ENCODE measurements around the gene FPR2.

The FPR2 gene

DNA sequence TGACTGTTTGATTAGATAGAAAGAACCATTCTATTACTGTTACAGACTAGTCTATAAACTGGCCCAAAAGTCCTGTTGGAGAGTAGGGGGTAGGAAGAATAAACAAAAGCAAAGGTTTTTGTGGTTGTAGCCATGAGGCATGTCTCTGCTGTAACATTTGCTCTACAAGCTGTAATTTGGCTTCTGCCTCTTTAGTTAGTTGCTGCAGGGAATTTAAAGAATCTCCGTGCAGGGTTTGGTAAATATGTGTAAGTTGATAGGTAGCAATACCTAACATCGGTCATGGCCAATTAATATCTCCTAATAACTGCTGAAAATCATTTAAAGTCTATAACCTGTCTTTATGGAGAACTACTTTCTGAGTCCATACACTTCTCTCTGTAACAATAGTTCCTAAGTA, 46.9 kb downstream of the FPR2 start:
- DNase-seq: no peak

- DNase-seq: no peak
Measured at GRCh38 chr19:51808333-51808986, 47.5 kb downstream of the FPR2 start.

- no peak for DNase-seq
Measured at GRCh38 chr19:51809787-51810186, 48.8 kb downstream of the FPR2 start.

DNA sequence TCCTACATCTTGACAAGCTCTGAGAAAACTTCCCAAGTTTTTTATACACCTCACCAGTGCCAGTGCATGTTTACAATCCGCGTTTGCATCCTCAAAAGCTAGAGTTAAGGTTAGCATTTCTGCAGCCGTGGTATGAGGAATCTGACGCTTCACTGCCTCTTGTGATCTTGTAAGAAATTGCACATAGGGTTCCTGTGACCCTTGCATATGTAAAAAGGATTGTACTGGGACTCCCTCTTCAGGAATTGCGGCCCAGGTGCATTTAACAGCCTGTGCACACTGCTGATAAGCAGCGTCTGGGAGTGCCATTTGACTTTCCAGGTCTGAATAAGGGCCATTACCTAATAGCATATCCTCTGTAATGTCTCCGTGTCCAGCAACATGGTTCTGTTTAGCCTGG, 49.2 kb downstream of the FPR2 start:
- DNase-seq: no peak

DNA sequence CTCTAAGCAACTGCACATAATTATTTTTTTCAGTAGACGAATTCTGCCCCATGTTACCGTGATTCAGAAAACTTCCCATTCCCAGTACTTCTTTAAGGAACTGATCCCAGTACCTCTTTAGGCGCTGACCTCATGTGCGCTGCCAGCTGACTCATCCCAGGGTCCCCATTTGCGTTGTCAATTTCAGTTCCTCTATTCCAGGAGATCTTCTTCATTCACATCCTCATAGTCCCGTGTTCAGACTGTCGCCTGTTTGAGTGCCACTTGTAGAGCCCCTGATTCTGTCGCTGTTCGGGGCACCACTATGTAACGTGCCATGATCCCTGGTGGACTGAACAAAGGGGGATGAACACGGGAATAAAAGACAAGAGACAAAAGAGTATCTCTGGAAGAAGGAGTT, 50.4 kb downstream of the FPR2 start:
- no peak for DNase-seq

DNA sequence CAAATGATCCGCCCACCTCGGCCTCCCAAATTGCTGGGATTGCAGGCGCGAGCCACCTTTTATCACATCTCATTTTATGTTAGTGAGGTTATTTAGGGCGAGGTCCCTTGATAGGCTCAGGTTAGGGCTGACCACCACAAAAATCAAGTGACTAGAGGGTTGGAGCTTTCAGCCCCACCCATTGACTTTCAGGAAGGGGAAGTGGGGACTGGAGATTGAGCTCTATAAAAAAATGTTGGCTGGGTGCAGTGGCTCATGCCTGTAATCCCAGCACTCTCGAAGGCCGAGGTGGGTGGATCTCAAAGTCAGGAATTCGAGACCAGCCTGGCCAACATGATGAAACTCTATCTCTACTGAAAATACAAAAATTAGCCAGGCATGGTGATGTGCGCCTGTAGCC, 54.1 kb downstream of the FPR2 start:
- no peak for DNase-seq

GRCh38 chr19:51816711-51817110, 55.7 kb downstream of the FPR2 start:
- DNase-seq: no peak

GRCh38 chr19:51820011-51820410, 59.0 kb downstream of the FPR2 start:
- no peak for DNase-seq
